GM19324 (cell line): ENCODE measurements around the gene ACKR2.
"Not testable (repeated sequence)": the region's sequence is repeated elsewhere in the genome, so short reads cannot be mapped to it uniquely, and the experiment has no call there.

Experiments used
- ATAC-seq: cut with Tn5 transposase; IDR thresholded peaks from one replicate; pipeline ENCODE4 v1.9.1; 2021; ENCODE audit warnings: mild to moderate bottlenecking, moderate library complexity; ENCODE audit not compliant: unreplicated experiment, low FRiP score

The ACKR2 gene

DNA sequence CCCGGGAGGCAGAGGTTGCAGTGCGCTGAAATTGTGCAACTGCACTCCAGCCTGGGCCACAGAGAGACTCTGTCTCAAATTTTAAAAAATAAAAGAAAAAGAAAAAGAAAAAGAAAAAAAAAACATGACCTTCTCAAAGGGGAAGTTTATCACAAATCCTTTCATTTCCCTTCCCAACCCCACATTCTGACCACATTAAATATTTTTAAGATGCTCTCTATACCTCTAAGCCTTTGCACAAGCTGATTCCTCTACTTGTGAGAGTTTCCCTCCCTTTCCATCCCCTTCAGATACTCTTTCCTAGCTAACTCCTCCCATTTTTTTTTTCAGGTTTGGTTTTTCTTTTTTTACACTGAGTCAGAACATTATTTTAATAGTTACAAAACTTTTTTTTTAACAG lies 9.0 kb upstream of the ACKR2 start:
- ATAC-seq: no peak

DNA sequence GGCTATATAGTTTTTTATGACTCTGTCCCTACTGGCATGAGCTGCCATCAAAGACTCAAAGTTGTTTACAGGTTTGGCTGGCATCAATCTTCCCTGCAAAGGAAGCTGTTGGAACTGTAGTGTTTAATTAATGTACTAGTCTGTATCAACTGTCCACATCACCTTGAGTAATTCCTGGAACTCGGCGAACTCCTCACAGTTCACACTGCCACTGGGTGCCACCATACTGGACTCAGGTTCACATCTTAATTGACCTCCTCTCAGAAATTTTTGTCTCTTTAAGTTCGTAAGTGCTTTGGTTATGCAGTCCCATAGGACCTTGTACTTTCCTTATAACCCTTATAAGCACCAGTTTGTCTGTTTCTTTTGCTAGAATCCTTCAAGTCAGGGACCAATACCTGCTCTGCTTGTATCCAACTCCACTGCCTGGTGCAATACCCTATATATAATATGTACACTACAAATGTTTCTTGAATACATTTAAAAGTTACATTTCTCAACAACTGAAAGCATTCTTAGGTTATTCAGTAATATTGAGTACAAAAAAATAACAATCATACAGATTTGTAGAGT lies 8.1 kb upstream of the ACKR2 start:
- ATAC-seq: no peak

DNA sequence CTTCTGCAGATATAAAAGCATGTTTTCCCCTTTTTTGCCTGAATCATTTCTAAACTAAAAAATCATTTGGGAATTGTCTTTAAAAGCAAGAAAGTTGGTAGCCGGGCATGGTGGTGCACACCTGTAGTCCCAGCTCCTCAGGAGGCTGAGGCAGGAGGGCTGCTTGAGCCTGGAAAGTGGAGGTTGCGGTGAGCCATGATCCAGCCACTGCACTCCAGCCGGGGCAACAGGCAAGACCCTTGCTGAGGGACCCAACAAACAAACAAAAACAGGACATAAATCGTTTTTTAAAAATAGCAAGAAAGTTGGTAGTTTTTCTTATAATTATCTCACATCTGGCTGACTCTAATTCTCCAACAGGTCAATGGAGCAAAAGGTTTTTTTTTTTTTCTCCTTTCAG lies 7.5 kb upstream of the ACKR2 start:
- no peak for ATAC-seq

DNA sequence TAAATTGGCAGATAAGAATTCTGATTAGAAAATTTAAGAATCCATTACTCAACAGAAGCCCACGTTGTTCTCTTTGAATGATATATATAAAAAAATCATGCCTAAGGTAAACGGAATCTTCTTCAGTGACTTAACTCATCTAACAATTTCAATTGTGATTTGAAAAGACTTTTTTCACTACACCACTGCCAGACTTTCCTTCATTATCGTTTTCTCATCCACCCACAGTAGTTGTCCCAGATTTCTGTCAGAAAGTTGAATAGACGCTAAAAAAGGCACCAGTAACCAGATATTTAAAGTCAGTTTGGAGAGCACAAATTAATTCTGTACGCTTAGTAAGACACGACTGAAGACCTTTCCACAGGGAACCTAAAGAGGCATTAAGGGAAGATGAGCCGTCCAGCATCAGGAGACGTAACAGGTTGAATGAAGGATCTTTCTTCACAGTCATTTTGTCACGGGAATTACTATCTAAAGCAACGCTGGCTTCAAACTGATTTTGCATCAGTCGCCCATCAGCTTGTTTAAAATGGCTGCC lies 6.3 kb upstream of the ACKR2 start:
- no peak for ATAC-seq

DNA sequence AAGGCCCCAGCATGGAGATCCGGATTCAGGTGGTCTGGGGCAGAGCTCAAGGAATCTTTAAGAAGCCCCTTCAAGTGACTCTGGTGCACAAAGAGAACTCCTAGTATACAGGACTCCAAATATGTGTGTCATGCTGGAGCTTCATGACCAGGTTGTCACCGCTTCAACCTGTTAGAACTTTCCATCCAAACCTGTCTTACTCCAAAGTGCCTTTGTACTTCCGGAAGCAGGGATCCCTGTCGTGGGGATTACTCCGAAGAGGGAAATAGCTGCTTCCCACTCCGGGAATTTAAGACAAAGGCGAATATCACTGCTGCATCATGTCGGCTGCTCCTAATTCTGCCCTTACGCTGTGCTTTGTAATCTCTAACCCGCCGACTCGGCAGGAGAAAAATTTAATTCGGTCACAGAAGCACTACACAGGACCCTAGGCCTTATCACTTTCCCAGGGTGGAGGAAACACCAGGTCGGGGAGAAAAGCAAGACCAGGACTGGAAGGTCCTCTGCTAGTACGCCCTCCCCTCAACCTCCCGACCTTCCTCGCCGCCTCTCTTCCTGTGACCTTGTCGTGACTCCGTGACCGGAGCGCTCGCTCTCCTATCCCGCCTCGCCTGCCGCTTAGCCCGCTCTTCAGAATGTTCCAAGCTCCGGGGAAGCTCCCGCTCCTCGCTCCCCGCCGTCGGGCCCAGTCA lies 5.7 kb upstream of the ACKR2 start:
- ATAC-seq: peak; percentile 18

DNA sequence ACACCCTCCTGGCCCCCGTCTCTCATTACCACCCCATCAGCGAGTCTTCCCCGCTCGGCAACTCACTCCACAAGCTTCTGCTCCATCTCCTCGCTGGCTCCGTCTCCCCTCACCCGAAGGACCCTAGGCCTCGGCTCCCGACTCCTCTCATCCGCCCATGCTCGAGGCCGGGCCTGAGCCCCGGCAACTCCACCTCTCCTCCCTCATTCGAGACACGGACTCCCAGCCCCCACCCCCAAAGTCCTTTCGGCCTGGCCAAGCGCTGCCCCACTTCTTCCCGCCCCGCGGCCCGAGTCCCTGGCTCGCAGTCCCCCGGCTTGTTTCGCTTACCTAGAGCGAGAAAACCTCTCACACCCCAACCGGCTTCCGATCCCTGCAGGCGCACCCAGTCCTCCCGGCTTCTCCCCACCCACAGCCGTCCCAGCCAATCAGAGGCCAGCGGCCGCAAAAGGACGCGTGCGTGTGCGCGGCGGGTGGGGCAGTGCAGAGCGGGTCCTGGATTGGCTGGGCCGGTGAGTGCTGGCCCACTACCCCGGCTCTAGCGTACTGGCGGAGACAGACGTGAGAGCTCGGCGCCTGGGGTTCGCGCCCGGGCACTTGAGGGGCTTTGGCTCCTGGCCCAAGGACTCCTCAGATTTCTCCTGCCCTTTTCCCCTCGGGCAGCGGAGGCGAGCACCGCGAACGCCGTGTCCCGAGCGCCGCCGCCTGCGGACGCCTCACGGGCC lies 5.0 kb upstream of the ACKR2 start, which contains the start of gene HIGD1A:
Gene HIGD1A, minus strand, starts transcription at position 385 of the 725 bp plus-strand sequence. CDS start 10,237 bp downstream, outside the sequence.
- peak; percentile 99 for ATAC-seq

DNA sequence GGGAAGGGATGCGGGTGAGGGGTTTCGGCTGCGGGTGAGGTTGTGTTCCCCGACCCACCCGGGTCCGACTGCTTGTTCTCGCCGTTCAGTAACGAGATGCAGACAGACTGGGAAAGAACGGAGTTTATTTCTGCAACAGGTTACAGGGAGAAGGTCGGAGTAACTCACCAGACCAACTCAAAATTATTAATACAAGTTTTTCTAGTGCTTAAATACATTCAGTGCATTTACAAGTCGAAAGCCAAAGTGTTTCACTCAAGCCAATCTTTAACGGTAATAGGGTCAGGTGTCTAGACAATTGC lies 4.5 kb upstream of the ACKR2 start:
- ATAC-seq: no peak

DNA sequence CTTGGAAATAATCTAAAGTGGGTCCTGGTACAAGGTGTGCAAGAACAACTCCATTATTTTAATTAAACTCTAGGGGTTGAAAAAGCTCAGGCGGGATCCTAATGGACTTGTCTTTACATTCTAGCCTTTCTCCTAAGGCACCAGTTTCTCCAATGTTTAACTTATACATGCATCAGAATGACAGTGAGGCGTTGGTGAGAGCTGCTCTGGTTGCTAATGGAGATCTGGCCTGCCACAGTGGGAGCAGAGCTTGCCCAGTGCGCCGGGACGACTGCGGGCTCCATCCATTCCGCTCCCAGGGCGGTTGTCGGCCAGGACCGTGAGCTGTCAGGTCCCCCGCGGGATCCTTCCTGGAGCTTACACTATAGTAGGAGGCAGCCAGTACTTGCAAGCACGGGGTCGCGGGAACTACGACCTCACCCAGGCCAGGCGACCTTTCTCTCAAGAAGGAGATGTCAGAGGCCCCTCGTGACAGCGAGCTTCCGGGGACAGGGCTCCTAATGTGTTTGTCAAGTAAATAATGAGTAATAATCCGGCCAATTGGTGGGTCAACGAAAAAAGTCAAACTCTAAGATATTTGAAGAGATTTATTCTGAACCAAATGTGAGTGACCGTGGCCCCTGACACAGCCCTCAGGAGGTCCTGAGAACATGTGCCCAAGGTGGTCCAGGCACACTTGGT lies 4.0 kb upstream of the ACKR2 start:
- no peak for ATAC-seq

DNA sequence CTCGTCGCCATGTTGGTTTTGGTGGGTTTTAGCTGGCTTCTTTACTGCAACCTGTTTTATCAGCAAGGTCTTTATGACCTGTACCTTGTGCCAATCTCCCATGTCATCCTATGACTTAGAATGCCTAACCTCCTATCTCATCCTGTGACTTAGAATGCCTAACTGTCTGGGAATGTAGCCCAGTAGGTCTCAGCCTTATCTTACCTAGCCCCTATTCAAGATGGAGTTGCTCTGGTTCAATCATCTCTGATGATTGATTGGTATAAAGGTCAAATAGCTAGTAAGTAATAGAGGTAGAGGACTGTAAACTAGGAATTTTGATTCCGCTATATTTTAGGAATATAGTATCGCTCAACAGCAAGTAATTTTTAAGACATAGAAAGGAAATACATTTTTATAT lies 1.3 kb upstream of the ACKR2 start:
- no peak for ATAC-seq

DNA sequence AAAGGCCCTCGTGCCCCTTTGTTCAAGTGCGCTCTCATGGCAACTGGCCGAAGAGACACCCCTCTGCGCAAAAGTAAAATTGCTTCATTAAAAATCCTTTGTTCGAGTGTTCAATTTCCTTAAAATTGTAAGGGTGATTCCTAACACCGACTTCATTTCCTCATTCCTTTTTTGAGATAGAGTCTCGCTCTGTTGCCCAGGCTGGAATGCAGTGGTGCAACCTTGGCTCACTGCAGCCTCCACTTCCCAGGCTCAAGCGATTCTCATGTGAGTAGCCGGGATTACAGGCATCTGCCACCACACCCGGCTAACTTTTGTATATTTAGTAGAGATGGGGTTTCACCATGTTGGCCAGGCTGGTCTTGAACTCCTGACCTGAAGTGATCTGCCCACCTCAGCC lies 1.5 kb downstream of the ACKR2 start:
- ATAC-seq: not testable (repeated sequence)

DNA sequence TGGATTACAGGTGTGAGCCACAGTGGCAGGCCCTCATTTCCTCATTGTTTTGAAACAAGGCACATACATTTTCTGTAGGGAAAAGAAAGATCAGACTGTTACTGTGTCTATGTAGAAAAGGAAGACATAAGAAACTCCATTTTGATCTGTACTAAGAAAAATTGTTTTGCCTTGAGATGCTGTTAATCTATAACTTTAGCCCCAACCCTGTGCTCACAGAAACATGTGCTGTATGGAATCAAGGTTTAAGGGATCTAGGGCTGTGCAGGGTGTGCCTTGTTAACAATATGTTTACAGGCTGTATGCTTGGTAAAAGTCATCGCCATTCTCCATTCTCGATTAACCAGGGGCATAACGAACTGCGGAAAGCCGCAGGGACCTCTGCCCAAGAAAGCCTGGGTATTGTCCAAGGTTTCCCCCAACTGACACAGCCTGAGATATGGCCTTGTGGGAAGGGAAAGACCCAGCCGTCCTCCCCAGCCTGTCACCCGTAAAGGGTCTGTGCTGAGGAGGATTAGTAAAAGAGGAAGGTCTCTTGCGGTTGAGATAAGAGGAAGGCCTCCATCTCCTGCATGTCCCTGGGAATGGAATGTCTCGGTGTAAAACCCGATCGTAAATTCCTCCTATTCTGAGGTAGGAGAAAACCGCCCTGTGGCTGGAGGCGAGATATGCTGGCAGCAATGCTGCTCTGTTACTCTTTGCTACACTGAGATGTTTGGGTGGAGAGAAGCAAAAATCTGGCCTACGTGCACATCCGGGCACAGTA lies 2.1 kb downstream of the ACKR2 start:
- ATAC-seq: not testable (repeated sequence)

DNA sequence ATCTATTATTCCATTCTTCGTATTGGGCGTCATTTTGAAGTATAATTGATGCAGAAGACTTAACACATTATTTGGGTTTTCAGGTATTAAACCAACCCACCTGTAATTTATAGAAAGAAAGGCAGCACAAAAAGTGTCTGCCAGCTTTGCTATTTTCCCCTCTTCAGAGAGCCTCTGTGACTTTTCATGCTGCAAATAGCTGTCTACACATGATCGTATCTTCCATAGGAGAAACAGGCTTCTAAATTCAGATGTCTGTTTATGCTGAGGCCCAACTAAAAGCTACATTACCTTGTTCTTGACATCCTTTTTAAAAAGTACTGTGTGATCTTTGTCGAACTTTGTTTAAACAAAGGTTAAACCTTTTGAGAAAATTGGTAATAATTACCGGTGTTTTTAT lies 5.0 kb downstream of the ACKR2 start:
- ATAC-seq: no peak

DNA sequence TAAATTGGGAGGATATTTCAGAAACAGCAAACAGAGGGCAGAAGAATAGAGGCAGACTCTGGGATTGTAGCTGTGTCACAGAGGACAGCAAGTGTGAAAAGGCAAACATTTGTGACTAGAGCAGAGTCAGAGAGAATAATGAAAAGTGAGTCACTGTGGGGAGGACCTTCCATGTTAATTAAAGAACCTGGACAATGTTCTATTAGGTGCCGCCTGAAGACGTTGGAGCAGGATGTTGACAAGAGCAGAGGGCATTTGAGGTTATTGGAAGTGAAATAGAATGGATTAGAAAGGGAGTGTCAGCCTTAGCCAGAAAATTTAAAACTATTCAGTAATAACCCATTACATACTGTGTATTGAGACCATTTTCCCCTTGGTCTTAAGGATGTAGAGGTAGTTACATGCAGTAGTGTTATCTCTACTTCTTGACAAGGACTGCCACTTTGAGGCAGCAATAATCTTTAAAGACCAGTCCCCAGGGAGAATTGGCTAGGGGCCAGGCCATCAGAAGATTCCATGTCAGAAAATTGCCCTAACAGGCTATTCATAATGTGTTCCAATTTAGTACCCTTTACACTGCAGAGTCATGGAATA lies 5.8 kb downstream of the ACKR2 start:
- no peak for ATAC-seq

DNA sequence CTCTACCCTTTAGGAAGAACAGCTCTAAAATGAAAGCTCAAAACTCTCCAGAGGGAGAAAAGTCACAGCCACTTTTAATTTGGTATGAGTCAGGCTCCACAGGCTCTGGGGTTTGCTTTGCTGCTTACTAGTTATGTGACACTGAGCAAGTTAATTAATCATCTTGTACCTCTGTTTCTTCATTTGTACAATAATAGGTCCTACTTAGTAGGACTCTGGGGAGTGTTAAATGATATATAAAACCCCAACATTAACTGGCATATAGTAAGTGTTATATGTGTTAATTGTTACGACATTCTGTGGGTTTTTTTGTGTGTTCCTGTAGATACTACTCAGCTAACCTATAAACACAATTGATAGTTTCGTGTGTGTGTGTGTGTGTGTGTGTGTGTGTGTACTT lies 6.6 kb downstream of the ACKR2 start:
- ATAC-seq: no peak

DNA sequence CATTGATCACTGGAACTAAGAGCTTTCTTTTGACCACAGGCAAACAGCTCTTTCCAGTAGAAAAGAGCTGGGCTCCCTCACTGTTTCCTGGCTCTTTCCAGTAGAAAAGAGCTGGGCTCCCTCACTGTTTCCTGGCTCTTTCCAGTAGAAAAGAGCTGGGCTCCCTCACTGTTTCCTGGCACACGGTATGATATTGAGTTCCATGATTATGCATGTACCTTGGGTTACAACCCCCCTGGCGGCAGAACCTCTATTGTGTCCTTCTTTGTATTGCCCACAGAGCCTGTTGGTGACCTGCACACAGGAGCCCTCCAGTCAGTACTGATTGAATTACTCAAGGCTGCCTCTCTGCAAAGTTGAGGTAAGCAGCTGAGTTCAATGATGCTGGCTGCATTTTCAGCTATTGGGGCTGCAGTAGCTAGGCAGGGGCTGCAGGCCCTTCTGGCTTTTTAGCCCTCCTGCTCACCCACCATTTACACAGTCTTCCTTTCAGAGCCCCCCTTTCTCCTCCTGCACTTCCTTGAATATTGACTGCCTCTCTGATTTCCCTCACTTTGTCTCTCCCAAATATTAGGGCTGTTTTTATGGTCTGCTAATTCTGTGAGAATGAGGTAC lies 10.2 kb downstream of the ACKR2 start:
- no peak for ATAC-seq

DNA sequence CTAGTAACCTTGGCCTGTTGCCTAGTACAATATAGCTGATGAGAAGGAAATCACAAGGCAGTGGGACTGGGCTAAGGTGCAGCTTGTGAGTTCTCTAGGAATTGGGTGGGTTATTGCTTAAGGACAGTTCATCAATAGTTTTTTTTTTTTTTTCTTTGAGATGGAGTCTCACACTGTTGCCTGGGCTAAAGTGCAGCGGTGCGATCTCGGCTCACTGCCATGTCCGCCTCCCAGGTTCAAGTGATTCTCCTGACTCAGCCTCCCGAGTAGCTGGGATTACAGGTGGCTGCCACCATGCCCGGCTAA lies 11.5 kb downstream of the ACKR2 start:
- ATAC-seq: no peak

DNA sequence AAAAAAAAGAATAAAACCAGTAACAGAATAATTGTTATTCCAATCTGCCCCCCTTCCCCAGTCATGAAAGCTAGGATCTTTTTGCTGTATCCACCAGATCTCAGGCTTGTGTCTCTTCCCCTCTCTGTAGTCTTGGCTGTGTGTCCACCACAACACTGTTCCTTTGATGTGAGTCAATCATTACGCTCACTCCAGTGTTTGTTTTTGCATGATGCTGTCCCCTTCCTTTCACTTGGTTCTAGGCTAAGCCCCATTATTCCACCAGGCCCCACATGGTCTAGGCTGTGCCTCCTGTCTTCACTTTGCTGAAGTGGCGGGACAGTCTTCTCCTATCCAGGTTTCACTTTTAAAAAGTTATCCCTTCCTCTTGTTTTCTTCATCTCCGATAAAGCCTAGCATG lies 13.6 kb downstream of the ACKR2 start:
- ATAC-seq: no peak

DNA sequence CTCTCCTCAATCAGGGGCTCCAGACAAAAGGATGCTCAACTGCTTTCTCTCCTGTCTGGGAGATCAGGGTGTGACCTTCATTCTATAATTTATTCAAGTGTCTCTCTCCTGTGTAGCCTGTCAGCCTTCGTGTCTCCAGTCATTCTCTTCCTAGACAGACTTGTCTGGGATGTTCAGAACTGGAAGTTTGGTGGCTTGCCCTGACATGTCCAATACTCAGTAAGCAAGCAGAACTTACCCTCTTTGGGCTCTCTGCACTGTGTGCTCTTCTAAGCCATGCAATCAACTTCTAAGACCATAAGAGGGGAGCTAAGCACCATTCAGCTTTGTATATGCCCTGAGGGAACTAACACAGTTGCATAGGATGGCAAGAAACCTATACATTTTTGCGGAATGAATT lies 14.1 kb downstream of the ACKR2 start:
- ATAC-seq: no peak

DNA sequence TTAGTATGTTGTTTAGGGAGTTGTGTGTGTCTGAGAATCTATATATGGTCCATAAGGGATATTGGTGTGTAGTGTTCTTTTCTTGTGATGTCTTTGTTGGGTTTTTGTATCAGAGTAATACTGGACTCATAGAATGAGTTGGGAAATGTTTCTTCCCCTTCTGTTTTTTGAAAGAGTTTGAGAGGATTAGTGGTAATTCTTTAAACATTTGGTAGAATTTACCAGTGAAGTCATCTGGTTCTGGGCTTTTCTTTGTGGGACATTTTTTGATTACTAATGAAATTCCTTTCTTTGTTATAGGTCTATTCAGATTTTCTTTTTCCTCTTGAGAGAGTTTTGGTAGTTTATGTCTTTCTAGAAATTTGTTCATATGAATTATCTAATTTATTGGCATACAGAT lies 16.9 kb downstream of the ACKR2 start:
- ATAC-seq: no peak

DNA sequence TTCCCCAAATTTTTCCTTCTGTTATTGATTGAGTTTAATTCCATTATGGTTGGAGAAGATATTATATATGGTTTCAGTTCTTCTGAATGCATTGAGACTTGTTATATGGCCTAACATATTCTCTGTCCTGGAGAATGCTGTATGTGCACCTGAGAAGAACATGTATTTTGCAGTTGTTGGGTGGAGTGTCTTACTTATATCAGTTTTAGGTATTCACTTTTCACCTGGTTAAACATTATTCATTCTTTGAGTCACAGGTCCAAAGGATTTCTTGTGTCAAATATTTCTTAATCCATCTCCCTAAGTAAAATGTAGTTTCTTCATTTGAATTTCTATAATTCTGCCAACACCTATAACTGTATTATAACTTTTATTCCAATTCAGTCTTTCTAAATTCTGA lies 17.8 kb downstream of the ACKR2 start:
- no peak for ATAC-seq
